Gastroesophageal sphincter (tissue), 4 donors: Measurements from ENCODE around the gene GALNT4. TPM values are rescaled to one million over a fixed set of nuclear protein-coding genes. Genes with fewer than 3 reads are reported as not detected.

Experiments
- ATAC-seq: fragments of 150-250 bp; one replicate; pipeline ENCODE4 v1.9.1; 2016; ENCODE audit warnings: mild to moderate bottlenecking, moderate library complexity
- H3K27ac ChIP-seq, 4 donors: fragments of 200-600 bp; sonication (generic) in 3 of 4; 1 replicate in 3 of 4; 2 replicates in 1 of 4; pipeline ENCODE4 v1.5.1; 2016 to 2019
- H3K27me3 ChIP-seq: fragments of 200-600 bp; sonication (generic); one replicate; pipeline ENCODE4 v1.5.1; 2019
- H3K36me3 ChIP-seq, 2 donors: fragments of 200-600 bp; sonication (generic); one replicate each; pipeline ENCODE4 v1.5.1; 2019; ENCODE audit warnings: control low read depth in 1 of 2
- H3K4me1 ChIP-seq, 3 donors: fragments of 200-600 bp; sonication (generic); 1 replicate in 2 of 3; 2 replicates in 1 of 3; pipeline ENCODE4 v1.5.1; 2016 to 2019; ENCODE audit warnings: control low read depth in 2 of 3
- H3K4me3 ChIP-seq, 2 donors: fragments of 200-600 bp; sonication (generic); one replicate each; pipeline ENCODE4 v1.5.1; 2019; ENCODE audit warnings: mild to moderate bottlenecking in 1 of 2, moderate library complexity in 1 of 2
- H3K9me3 ChIP-seq, 3 donors: fragments of 200-600 bp; sonication (generic); one replicate each; pipeline ENCODE4 v1.5.1; 2017 to 2019; ENCODE audit warnings: control low read depth in 2 of 3
- EP300 ChIP-seq: sonication (generic); formaldehyde crosslinking; IDR thresholded peaks from one replicate; pipeline ENCODE4 v1.6.1; 2017; ENCODE audit warnings: antibody characterized with exemption, mild to moderate bottlenecking
- POLR2A ChIP-seq, 2 donors: fragments of 450-650 bp; IDR thresholded peaks; one replicate each; pipeline ENCODE4 v1.6.1; 2017; ENCODE audit warnings: antibody characterized with exemption in 2 of 2, mild to moderate bottlenecking in 2 of 2, moderate library complexity in 1 of 2
- POLR2AphosphoS5 ChIP-seq: sonication (generic); formaldehyde crosslinking; IDR thresholded peaks from one replicate; pipeline ENCODE4 v1.6.1; 2017; ENCODE audit warnings: antibody characterized with exemption
- WGBS, 2 donors: methylation state at CpG; one replicate each; pipeline ENCODE4 v1.1.5; 2018; ENCODE audit warnings: low coverage in 1 of 2; 5-methylcytosine and 5-hydroxymethylcytosine counted together
- small RNA-seq, 4 donors: library from RNA; depleted of rRNA; stranded (forward); fragments of <200 nt; gene quantifications; one replicate each; pipeline ENCODE3, GENCODE V24; 2016
- total RNA-seq, 4 donors: library from RNA; depleted of rRNA; stranded (reverse); fragments of >200 nt; gene quantifications; one replicate each; pipeline ENCODE4 v1.1.0, GENCODE V29; 2016
- TF ChIP-seq, protein P1 (sequence below), 4 experiments: fragments of 200-600 bp in 2 of 4; fragments of 450-650 bp in 2 of 4; sonication (generic) in 1 of 4; IDR thresholded peaks; one replicate each; pipeline ENCODE4 v1.5.1; 2017 to 2019; ENCODE audit warnings: antibody characterized with exemption in 4 of 4, mild to moderate bottlenecking in 2 of 4, moderate library complexity in 2 of 4

The GALNT4 gene
- total RNA-seq, 4 donors from 2014 or later, result 5.3 to 10.8 (median 7.1) TPM

DNA sequence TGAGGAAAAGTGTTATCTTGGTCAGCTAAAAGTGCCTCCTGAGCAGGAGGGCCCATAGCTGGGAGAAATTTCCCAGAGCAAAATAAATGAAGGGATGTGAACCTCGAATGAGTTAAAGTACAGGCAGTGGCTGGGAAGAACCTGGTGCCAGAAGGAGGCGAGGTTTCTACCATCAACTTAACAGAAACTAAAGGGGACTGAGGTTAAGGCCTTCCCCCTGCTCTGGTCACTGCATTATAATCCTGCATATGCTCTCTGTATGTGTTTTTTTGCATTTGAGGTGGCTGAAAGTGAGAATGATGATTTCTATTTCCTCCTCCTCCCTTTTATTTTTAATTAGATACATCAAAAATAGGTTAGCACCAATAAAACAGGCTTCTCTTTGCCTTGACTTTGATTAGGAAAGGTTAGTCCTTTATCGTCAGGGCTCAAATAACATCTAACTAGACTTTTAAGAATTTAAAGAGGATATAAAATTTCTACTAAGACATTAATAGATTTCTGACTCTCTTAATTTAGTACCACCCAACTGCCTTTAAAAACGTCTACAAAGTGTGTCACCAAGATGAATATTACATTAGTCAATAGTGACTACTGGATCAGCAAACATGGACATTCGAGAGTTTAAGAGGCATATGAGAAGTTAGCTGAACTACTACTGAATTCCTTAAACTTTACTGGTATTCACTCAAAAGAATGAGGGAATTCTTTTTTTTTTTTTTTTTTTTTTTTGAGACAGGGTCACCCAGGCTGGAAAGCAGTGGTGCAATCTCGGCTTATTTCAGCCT lies 49.2 kb downstream of the GALNT4 start:
- no peaks in the 10 kb centered on the region for H3K36me3 ChIP-seq
- H3K9me3 ChIP-seq, result no peaks in the 10 kb centered on the region
- no peak for TF ChIP-seq POLR2AphosphoS5
- TF ChIP-seq EP300, result no peak
- TF ChIP-seq, protein P1, sequence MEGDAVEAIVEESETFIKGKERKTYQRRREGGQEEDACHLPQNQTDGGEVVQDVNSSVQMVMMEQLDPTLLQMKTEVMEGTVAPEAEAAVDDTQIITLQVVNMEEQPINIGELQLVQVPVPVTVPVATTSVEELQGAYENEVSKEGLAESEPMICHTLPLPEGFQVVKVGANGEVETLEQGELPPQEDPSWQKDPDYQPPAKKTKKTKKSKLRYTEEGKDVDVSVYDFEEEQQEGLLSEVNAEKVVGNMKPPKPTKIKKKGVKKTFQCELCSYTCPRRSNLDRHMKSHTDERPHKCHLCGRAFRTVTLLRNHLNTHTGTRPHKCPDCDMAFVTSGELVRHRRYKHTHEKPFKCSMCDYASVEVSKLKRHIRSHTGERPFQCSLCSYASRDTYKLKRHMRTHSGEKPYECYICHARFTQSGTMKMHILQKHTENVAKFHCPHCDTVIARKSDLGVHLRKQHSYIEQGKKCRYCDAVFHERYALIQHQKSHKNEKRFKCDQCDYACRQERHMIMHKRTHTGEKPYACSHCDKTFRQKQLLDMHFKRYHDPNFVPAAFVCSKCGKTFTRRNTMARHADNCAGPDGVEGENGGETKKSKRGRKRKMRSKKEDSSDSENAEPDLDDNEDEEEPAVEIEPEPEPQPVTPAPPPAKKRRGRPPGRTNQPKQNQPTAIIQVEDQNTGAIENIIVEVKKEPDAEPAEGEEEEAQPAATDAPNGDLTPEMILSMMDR (IDR thresholded peaks at IDR 0.05), result no peak
- no peak for TF ChIP-seq POLR2A (IDR thresholded peaks at IDR 0.05)
- H3K27ac ChIP-seq, result no peak overlapping the region
- no peaks in the 10 kb centered on the region for H3K4me1 ChIP-seq
- ATAC-seq, result no peak
- no peak overlapping the region for H3K4me3 ChIP-seq
- 64 to 80% methylated on average over 5 to 6 of the region's 6 CpGs for WGBS, 2 donors
- no peaks in the 10 kb centered on the region for H3K27me3 ChIP-seq

DNA sequence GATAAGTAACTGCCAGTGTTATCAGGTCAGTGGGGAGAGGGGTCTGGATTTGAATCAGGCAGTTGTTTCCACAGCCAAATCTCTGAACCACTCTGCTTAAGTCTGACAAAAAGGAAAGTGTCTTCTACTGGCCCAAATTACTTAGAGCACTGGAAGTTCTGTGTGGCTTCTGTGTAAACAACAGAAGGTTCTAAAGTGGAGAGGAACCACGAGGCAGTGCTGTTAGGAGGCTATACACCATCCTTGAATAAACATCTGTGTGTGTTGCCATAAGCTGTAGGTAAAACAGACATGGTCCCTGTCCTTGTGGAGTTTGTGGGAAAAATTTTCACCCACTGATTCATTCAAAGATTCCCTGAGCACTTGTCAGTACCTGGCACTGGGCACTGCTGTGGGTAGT lies 50.0 kb downstream of the GALNT4 start:
- no peak for TF ChIP-seq EP300
- TF ChIP-seq, protein P1 (IDR thresholded peaks at IDR 0.05), result no peak
- TF ChIP-seq POLR2AphosphoS5, result no peak
- TF ChIP-seq POLR2A (IDR thresholded peaks at IDR 0.05), result no peak
- no peak overlapping the region for H3K4me3 ChIP-seq
- H3K27me3 ChIP-seq, result no peaks in the 10 kb centered on the region
- 25% methylated on average over 1 of the region's 1 CpG; no CpG with 5 or more reads in 1 of the 2 donors for WGBS, 2 donors
- H3K4me1 ChIP-seq, result no peaks in the 10 kb centered on the region
- no peaks in the 10 kb centered on the region for H3K9me3 ChIP-seq
- H3K27ac ChIP-seq, result no peak overlapping the region
- ATAC-seq, result no peak
- no peaks in the 10 kb centered on the region for H3K36me3 ChIP-seq

Small RNAs within 50 kb of the gene (small RNA-seq; reads per million reads assigned to genes)
- gene AC025034.2 (0 reads per million in 4 donors), gene POC1B-GALNT4 (0 reads per million in 4 donors)

Other genes with a start within 250 kb of the GALNT4 start
- gene DUSP6, start 172.3 kb downstream of the GALNT4 start, total RNA-seq, result 10 to 100 TPM; 52.8 to 73.8 (median 58.5) TPM
- 10 to 100 TPM; 17.6 to 35.2 (median 23.8) TPM for gene POC1B, start 1.3 kb upstream of the GALNT4 start, total RNA-seq
- 10 to 100 TPM; 19.0 to 33.3 (median 27.8) TPM for gene ATP2B1, start 184.0 kb upstream of the GALNT4 start, total RNA-seq